ENCODE data around the gene ASB6. TPM values are rescaled to one million over a fixed set of nuclear protein-coding genes. Genes with fewer than 3 reads are reported as not detected.

ASB6 gene
- total RNA-seq, 1 donor from 2014 or later: 17.4 TPM

GRCh38 chr9:129624168-129624759, 17.7 kb downstream of the ASB6 start:
- H3K27me3 Mint-ChIP-seq (ENCODE audit: low read depth): no peaks in the 10 kb centered on the region
- peaks cover 37% of the 10 kb centered on the region for H3K4me1 Mint-ChIP-seq (ENCODE audit: low read depth)
- peak; percentile 83 for TF ChIP-seq CTCF (IDR thresholded peaks at IDR 0.05)
- H3K4me3 Mint-ChIP-seq (ENCODE audit: unreplicated experiment): no peak overlapping the region
- no peaks in the 10 kb centered on the region for H3K36me3 Mint-ChIP-seq (ENCODE audit: low read depth)
- H3K9me3 Mint-ChIP-seq (ENCODE audit: low read depth): no peaks in the 10 kb centered on the region
- H3K27ac Mint-ChIP-seq (ENCODE audit: unreplicated experiment): no peak overlapping the region
- DNase-seq (ENCODE audit: low spot score): no peak

- H3K36me3 Mint-ChIP-seq (ENCODE audit: low read depth): no peaks in the 10 kb centered on the region
- H3K4me3 Mint-ChIP-seq (ENCODE audit: unreplicated experiment): no peak overlapping the region
- H3K9me3 Mint-ChIP-seq (ENCODE audit: low read depth): no peaks in the 10 kb centered on the region
- DNase-seq (ENCODE audit: low spot score): no peak
- H3K27ac Mint-ChIP-seq (ENCODE audit: unreplicated experiment): peak overlapping the region; percentile 37
- TF ChIP-seq CTCF (IDR thresholded peaks at IDR 0.05): no peak
- H3K27me3 Mint-ChIP-seq (ENCODE audit: low read depth): no peaks in the 10 kb centered on the region
- peaks cover 33% of the 10 kb centered on the region for H3K4me1 Mint-ChIP-seq (ENCODE audit: low read depth)
These were observed 18.6 kb downstream of the ASB6 start for GRCh38 chr9:129623331-129623730.

- Mint-ChIP-seq H3K9me3 (ENCODE audit: low read depth) (no peaks in the 10 kb centered on the region), H3K4me3 (ENCODE audit: unreplicated experiment) (peak within 1 kb of the TSS; percentile 46), H3K4me1 (ENCODE audit: low read depth) (peaks cover 23% of the 10 kb centered on the region), H3K36me3 (ENCODE audit: low read depth) (no peaks in the 10 kb centered on the region), H3K27ac (ENCODE audit: unreplicated experiment) (no peak within 1 kb of the TSS), H3K27me3 (ENCODE audit: low read depth) (no peaks in the 10 kb centered on the region)
- no peak for DNase-seq (ENCODE audit: low spot score)
- TF ChIP-seq CTCF (IDR thresholded peaks at IDR 0.05): no peak
These were observed 21.2 kb downstream of the ASB6 start, which contains the start of gene C9orf50 for GRCh38 chr9:129620669-129621295. C9orf50 (minus strand) TSS chr9:129621101; CDS start chr9:129620574, 527 bp downstream.

- Mint-ChIP-seq H3K4me3 (ENCODE audit: unreplicated experiment) (peak overlapping the region; percentile 46), H3K4me1 (ENCODE audit: low read depth) (peaks cover 23% of the 10 kb centered on the region), H3K27me3 (ENCODE audit: low read depth) (no peaks in the 10 kb centered on the region), H3K27ac (ENCODE audit: unreplicated experiment) (no peak overlapping the region), H3K9me3 (ENCODE audit: low read depth) (no peaks in the 10 kb centered on the region), H3K36me3 (ENCODE audit: low read depth) (no peaks in the 10 kb centered on the region)
- TF ChIP-seq CTCF (IDR thresholded peaks at IDR 0.05): peak; percentile 69
- no peak for DNase-seq (ENCODE audit: low spot score)
These were observed 21.9 kb downstream of the ASB6 start for GRCh38 chr9:129619787-129620668.

- Mint-ChIP-seq H3K4me1 (ENCODE audit: low read depth) (peaks cover 30% of the 10 kb centered on the region), H3K36me3 (ENCODE audit: low read depth) (no peaks in the 10 kb centered on the region), H3K4me3 (ENCODE audit: unreplicated experiment) (no peak overlapping the region), H3K27me3 (ENCODE audit: low read depth) (no peaks in the 10 kb centered on the region), H3K27ac (ENCODE audit: unreplicated experiment) (peak overlapping the region; percentile 78), H3K9me3 (ENCODE audit: low read depth) (no peaks in the 10 kb centered on the region)
- DNase-seq (ENCODE audit: low spot score): no peak
- peak; percentile 79 for TF ChIP-seq CTCF (IDR thresholded peaks at IDR 0.05)
These were observed 24.8 kb downstream of the ASB6 start for GRCh38 chr9:129617167-129617566.
